ENCODE measurements around the gene CNPY2.
A peak's percentile ranks its signal among the peaks of the same experiment; 100 is the strongest.

Gene CNPY2

GRCh38 chr12:56315622-56316473 lies at the start of gene CNPY2:
Gene CNPY2 (minus strand): TSS chr12:56315988. CDS start chr12:56315217, 771 bp downstream.
- Histone ChIP-seq H3K27ac (peak within 1 kb of the TSS; percentile 84 to 95), H3K4me3 (peak within 1 kb of the TSS; percentile 93)
- DNase-seq (ENCODE audit: low spot score), result peak; percentile 98
- TF ChIP-seq CTCF (IDR thresholded peaks at IDR 0.05), result no peak

- no peak for DNase-seq (ENCODE audit: low spot score)
- TF ChIP-seq CTCF (IDR thresholded peaks at IDR 0.05), result no peak
- Histone ChIP-seq H3K4me3 (no peak within 1 kb of the TSS), H3K27ac (no peak within 1 kb of the TSS)
Observed at GRCh38 chr12:56362130-56363059, 46.6 kb upstream of the CNPY2 start, which contains the start of gene APOF. Gene APOF (minus strand): TSS chr12:56362857. CDS start chr12:56362745, 112 bp downstream.

- TF ChIP-seq CTCF (IDR thresholded peaks at IDR 0.05), result no peak
- no peak overlapping the region for H3K27ac ChIP-seq
- no peak for DNase-seq (ENCODE audit: low spot score)
- H3K4me3 ChIP-seq, result no peak overlapping the region
Observed at GRCh38 chr12:56361487-56362129, 45.8 kb upstream of the CNPY2 start.

- Histone ChIP-seq H3K4me3 (peak within 1 kb of the TSS; percentile 78), H3K27ac (peak within 1 kb of the TSS; percentile 94 to 96)
- peak; percentile 100 for DNase-seq (ENCODE audit: low spot score)
- no peak for TF ChIP-seq CTCF (IDR thresholded peaks at IDR 0.05)
Observed at GRCh38 chr12:56359851-56360767, 44.3 kb upstream of the CNPY2 start, which contains the start of gene STAT2. Gene STAT2 (minus strand): TSS chr12:56360107. CDS start chr12:56356571, 3,536 bp downstream.

GRCh38 chr12:56358836-56359532 lies 43.2 kb upstream of the CNPY2 start:
- DNase-seq (ENCODE audit: low spot score), result no peak
- peak overlapping the region; percentile 94 to 95 for H3K27ac ChIP-seq
- no peak for TF ChIP-seq CTCF (IDR thresholded peaks at IDR 0.05)
- peak overlapping the region; percentile 78 for H3K4me3 ChIP-seq

Data from coronary artery (tissue), 2 donors.